Ascending aorta (tissue), 2 donors: ENCODE results near the gene SNAP29. TPM values are rescaled to one million over a fixed set of nuclear protein-coding genes. Genes with fewer than 3 reads are reported as not detected.
"Not testable (repeated sequence)": the region's sequence is repeated elsewhere in the genome, so short reads cannot be mapped to it uniquely, and the experiment has no call there.

ENCODE experiments used
- DNase-seq, 2 donors: peaks; one replicate each; pipeline ENCODE4 v3.0.0-alpha.2; 2019; ENCODE audit warnings: low spot score in 2 of 2
- H3K27ac ChIP-seq, 2 donors: fragments of 200-600 bp; sonication (generic); one replicate each; pipeline ENCODE4 v1.5.1; 2016 to 2017; ENCODE audit warnings: mild to moderate bottlenecking in 1 of 2
- H3K27me3 ChIP-seq: fragments of 200-600 bp; sonication (generic); one replicate; pipeline ENCODE4 v1.5.1; 2017
- H3K36me3 ChIP-seq, 2 donors: fragments of 200-600 bp; sonication (generic); one replicate each; pipeline ENCODE4 v1.5.1; 2016
- H3K4me1 ChIP-seq, 2 donors: fragments of 200-600 bp; sonication (generic); one replicate each; pipeline ENCODE4 v1.5.1; 2016 to 2017; ENCODE audit warnings: mild to moderate bottlenecking in 1 of 2
- H3K4me3 ChIP-seq, 2 donors: fragments of 200-600 bp; sonication (generic); one replicate each; pipeline ENCODE4 v1.5.1; 2016 to 2017; ENCODE audit warnings: mild to moderate bottlenecking in 1 of 2
- H3K9me3 ChIP-seq, 2 donors: fragments of 200-600 bp; sonication (generic); one replicate each; pipeline ENCODE4 v1.5.1; 2016
- intact Hi-C: fragments of 100-400 bp; cut with DNase I; formaldehyde crosslinking; loops from one replicate; pipeline ENCODE4 v1.15.1; 2023
- total RNA-seq: library from RNA; depleted of rRNA; stranded (reverse); fragments of >200 nt; gene quantifications from one replicate; pipeline ENCODE4 v1.1.0, GENCODE V29; 2016
- TF ChIP-seq, protein P1 (sequence below), 3 experiments: fragments of 200-600 bp in 2 of 3; fragments of 450-650 bp in 1 of 3; sonication (generic) in 2 of 3; IDR thresholded peaks; one replicate each; pipeline ENCODE4 v1.5.1; 2016 to 2019; ENCODE audit warnings: antibody characterized with exemption in 3 of 3, mild to moderate bottlenecking in 1 of 3, moderate library complexity in 1 of 3

SNAP29 gene
- total RNA-seq, 1 donor from 2014 or later = 24.6 TPM

DNA sequence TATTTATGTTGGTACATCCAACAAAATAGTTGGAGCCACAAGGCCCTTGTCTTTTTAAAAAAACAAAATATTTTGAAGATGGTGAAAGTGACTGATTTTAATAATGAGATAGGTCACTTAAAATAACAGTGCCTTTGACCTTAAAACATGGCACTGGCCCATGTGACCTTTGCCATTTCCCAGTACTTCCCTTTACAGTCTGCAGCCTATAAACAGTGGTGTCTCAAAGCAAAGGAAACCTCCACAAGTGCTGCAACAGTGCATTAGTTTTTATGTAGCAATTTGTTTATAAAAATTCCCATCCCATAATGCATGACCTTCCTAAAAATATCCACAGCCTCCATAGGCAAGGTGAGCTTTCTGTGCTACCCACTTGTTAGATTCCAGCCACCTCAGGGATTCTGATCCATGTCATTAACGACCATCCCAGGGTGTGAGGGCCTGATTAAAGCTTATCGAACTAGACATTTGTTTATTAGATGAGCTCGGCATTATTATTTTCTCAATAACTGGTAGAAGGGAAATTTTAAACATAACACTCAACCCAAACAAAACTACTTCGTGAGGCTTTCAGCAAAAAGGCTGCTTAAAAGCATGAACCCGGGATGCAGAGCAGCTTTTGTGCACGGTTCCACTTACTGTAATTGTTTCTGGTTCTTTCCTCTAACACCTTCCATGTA is 30.4 kb downstream of the SNAP29 start:
- Histone ChIP-seq H3K9me3 (no peaks in the 10 kb centered on the region), H3K36me3 (peaks cover 26 to 36% of the 10 kb centered on the region in 2 donors), H3K4me1 (no peaks in the 10 kb centered on the region), H3K4me3 (no peak overlapping the region), H3K27ac (no peak overlapping the region), H3K27me3 (no peaks in the 10 kb centered on the region)
- TF ChIP-seq, protein P1, sequence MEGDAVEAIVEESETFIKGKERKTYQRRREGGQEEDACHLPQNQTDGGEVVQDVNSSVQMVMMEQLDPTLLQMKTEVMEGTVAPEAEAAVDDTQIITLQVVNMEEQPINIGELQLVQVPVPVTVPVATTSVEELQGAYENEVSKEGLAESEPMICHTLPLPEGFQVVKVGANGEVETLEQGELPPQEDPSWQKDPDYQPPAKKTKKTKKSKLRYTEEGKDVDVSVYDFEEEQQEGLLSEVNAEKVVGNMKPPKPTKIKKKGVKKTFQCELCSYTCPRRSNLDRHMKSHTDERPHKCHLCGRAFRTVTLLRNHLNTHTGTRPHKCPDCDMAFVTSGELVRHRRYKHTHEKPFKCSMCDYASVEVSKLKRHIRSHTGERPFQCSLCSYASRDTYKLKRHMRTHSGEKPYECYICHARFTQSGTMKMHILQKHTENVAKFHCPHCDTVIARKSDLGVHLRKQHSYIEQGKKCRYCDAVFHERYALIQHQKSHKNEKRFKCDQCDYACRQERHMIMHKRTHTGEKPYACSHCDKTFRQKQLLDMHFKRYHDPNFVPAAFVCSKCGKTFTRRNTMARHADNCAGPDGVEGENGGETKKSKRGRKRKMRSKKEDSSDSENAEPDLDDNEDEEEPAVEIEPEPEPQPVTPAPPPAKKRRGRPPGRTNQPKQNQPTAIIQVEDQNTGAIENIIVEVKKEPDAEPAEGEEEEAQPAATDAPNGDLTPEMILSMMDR (IDR thresholded peaks at IDR 0.05) = no peak
- intact Hi-C loops = no loop called here
- DNase-seq = no peak

DNA sequence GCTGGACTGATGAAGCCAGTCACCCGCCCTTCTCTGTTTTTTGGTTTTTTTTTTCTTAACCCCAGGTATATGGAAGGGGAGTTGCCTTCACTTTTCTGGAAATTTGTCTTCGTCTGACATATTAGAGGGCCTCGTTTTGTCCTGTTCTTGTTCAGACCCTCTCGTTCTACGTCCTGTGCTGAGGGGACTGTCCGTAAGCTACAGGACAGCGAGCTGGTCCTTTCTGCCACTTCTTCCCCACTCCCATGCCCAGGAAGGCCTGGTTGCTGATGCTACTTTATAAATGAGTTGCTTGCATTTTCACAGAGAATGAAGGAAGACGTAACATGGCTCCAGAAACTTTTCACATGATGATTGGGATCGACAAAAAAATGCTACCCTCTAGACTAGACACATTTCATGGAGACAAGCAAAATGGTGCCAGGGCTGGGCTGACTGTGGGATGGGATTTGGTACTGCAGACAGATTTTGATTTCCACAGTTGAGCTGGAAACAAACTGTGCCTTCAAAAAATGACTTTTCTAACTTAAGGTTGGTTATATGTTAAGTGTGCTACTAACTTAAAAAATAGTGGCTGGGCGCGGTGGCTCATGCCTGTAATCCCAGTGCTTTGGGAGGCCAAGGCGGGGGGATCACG is 31.2 kb downstream of the SNAP29 start:
- DNase-seq = no peak
- no peaks in the 10 kb centered on the region for H3K27me3 ChIP-seq
- H3K4me1 ChIP-seq = no peaks in the 10 kb centered on the region
- TF ChIP-seq, protein P1 (IDR thresholded peaks at IDR 0.05) = no peak
- peaks cover 23 to 34% of the 10 kb centered on the region in 2 donors for H3K36me3 ChIP-seq
- intact Hi-C loops = no loop called here
- no peaks in the 10 kb centered on the region for H3K9me3 ChIP-seq
- H3K4me3 ChIP-seq = no peak overlapping the region
- no peak overlapping the region for H3K27ac ChIP-seq

DNA sequence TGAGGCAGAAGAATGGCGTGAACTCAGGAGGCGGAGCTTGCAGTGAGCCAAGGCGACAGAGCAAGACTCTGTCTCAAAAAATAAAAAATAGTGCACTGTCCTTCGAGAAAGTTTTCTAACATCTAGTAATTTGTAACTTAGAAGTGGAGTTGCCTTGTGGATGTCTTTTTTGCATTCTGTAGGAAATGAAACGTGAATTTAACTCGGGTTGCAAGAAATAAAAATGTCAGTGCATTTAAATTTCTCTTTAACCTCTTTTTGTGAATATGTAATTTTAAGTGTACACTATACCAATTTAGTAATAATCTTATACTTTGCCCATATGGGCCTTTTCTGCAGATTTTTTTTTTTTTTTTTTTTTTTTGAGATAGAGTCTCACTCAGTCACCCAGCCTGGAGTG is 32.2 kb downstream of the SNAP29 start:
- TF ChIP-seq, protein P1 (IDR thresholded peaks at IDR 0.05) = no peak
- Histone ChIP-seq H3K4me3 (no peak overlapping the region), H3K4me1 (no peaks in the 10 kb centered on the region), H3K27ac (no peak overlapping the region), H3K36me3 (peaks cover 23 to 34% of the 10 kb centered on the region in 2 donors), H3K9me3 (no peaks in the 10 kb centered on the region), H3K27me3 (no peaks in the 10 kb centered on the region)
- no peak for DNase-seq
- intact Hi-C loops = no loop called here

GRCh38 chr22:20897737-20898136 is 38.9 kb downstream of the SNAP29 start:
- H3K9me3 ChIP-seq, H3K4me1 ChIP-seq, H3K36me3 ChIP-seq, H3K27me3 ChIP-seq, H3K4me3 ChIP-seq, intact Hi-C loops, H3K27ac ChIP-seq, DNase-seq: not testable (repeated sequence)

GRCh38 chr22:20899827-20900423 is 41.1 kb downstream of the SNAP29 start:
- no peak overlapping the region for H3K4me3 ChIP-seq
- no peak overlapping the region for H3K27ac ChIP-seq
- no peaks in the 10 kb centered on the region for H3K9me3 ChIP-seq
- TF ChIP-seq, protein P1 (IDR thresholded peaks at IDR 0.05) = no peak
- no peaks in the 10 kb centered on the region for H3K27me3 ChIP-seq
- H3K36me3 ChIP-seq = no peaks in the 10 kb centered on the region
- DNase-seq = no peak
- no peaks in the 10 kb centered on the region for H3K4me1 ChIP-seq
- intact Hi-C loops = no loop called here

- H3K4me3 ChIP-seq, H3K4me1 ChIP-seq, H3K27ac ChIP-seq, H3K36me3 ChIP-seq, H3K27me3 ChIP-seq, DNase-seq, H3K9me3 ChIP-seq, intact Hi-C loops: not testable (repeated sequence)
These were observed 42.6 kb downstream of the SNAP29 start for GRCh38 chr22:20901093-20902033.
